ENCODE data around the gene DGCR8. TPM values are rescaled to one million over a fixed set of nuclear protein-coding genes. Genes with fewer than 3 reads are reported as not detected.

The DGCR8 gene
- total RNA-seq, 1 donor from 2014 or later: 29.5 TPM

DNA sequence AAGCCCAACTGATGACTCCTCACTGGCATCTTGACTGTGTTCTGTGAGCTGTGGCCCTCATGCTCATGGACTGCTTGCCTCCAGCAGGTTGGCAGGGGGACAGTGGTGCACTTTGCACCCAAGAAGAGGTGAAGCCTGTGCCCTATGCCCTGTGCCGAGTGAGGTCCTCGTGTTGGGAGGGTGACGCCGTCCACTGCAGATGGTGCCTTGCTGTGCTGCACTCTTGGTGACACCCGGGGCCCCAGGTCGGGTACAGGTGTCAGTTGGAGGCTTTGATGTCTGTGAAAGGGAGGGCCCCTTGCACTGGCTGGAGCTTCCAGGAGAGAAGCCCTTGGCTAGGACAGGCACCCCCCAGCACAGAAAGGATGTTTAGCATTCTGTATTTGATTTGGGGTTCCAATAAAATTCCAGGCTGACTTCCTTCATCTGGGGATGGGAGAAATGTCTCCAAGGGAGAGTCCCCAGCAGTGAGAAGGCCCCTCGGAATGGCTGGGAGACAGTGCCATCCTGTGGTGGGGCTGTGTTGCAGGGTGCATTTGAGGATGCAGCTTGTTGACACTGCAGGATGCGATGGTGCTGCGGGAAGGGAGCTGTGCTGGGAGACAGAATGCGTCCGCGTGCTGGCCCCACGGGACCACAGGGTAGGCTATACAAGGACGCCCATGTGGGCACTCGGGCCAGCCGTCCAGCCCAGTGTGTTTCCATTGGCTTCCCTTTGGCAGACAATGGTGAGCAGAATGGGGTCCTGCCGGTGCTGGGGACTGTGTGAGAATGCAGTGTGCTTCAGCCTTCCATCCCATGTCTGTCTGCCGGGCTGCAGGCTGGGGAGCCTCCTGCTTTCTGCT, 49.1 kb downstream of the DGCR8 start:
- DNase-seq: no peak
- Histone ChIP-seq H3K27me3 (ENCODE audit: low read depth) (no peaks in the 10 kb centered on the region), H3K4me3 (no peak overlapping the region), H3K27ac (no peak overlapping the region), H3K36me3 (peaks cover 33% of the 10 kb centered on the region), H3K9me3 (no peaks in the 10 kb centered on the region), H3K4me1 (peaks cover 25% of the 10 kb centered on the region)
- intact Hi-C loops (cut with DNase I): no loop called here
- no peak for ATAC-seq
- TF ChIP-seq, protein P1, sequence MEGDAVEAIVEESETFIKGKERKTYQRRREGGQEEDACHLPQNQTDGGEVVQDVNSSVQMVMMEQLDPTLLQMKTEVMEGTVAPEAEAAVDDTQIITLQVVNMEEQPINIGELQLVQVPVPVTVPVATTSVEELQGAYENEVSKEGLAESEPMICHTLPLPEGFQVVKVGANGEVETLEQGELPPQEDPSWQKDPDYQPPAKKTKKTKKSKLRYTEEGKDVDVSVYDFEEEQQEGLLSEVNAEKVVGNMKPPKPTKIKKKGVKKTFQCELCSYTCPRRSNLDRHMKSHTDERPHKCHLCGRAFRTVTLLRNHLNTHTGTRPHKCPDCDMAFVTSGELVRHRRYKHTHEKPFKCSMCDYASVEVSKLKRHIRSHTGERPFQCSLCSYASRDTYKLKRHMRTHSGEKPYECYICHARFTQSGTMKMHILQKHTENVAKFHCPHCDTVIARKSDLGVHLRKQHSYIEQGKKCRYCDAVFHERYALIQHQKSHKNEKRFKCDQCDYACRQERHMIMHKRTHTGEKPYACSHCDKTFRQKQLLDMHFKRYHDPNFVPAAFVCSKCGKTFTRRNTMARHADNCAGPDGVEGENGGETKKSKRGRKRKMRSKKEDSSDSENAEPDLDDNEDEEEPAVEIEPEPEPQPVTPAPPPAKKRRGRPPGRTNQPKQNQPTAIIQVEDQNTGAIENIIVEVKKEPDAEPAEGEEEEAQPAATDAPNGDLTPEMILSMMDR (IDR thresholded peaks at IDR 0.05): no peak

DNA sequence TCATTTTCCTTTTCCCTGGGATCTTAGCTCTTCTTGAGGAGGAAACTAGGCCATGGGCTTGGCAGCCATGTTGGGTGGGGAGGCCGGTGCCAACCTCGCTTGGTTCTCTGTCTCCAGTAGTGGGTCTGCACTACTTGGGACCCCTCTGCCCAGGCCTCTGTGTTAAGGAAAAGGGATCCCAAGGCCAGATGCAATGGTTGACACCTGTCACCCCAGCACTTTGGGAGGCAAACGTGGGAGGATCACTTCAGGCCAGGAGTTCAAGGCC, 49.6 kb downstream of the DGCR8 start:
- no peak overlapping the region for H3K27ac ChIP-seq
- no peak for ATAC-seq
- intact Hi-C loops (cut with DNase I): no loop called here
- H3K27me3 ChIP-seq (ENCODE audit: low read depth): no peaks in the 10 kb centered on the region
- no peak overlapping the region for H3K4me3 ChIP-seq
- H3K9me3 ChIP-seq: no peaks in the 10 kb centered on the region
- TF ChIP-seq, protein P1 (IDR thresholded peaks at IDR 0.05): no peak
- DNase-seq: no peak
- H3K36me3 ChIP-seq: peaks cover 30% of the 10 kb centered on the region
- peaks cover 30% of the 10 kb centered on the region for H3K4me1 ChIP-seq

DNA sequence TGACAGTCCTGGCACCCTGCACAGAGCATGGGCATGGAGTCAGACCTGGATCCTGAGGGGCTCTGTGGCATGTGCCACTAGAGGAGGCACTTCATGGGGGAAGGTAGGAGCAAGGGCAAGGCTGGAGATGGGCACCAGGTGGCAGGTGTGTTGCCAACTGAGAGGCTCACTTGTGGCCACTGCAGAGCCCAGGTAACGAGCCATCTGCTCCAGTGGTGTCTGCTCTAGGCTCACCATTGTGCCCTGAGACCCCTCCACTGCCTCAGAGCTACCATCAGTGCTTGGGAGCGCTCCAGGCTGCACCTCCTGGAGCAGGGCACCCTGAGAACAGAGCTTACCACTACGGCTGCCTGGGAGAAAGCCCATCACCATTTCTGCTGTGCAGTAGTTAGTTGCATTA, 50.3 kb downstream of the DGCR8 start:
- TF ChIP-seq, protein P1 (IDR thresholded peaks at IDR 0.05): no peak
- ATAC-seq (no peak), DNase-seq (no peak)
- H3K4me1 ChIP-seq: peaks cover 36% of the 10 kb centered on the region
- H3K9me3 ChIP-seq: no peaks in the 10 kb centered on the region
- peak overlapping the region; percentile 92 for H3K4me3 ChIP-seq
- no peaks in the 10 kb centered on the region for H3K27me3 ChIP-seq (ENCODE audit: low read depth)
- H3K36me3 ChIP-seq: peaks cover 24% of the 10 kb centered on the region
- intact Hi-C loops (cut with DNase I): no loop called here
- peak overlapping the region; percentile 95 for H3K27ac ChIP-seq

DNA sequence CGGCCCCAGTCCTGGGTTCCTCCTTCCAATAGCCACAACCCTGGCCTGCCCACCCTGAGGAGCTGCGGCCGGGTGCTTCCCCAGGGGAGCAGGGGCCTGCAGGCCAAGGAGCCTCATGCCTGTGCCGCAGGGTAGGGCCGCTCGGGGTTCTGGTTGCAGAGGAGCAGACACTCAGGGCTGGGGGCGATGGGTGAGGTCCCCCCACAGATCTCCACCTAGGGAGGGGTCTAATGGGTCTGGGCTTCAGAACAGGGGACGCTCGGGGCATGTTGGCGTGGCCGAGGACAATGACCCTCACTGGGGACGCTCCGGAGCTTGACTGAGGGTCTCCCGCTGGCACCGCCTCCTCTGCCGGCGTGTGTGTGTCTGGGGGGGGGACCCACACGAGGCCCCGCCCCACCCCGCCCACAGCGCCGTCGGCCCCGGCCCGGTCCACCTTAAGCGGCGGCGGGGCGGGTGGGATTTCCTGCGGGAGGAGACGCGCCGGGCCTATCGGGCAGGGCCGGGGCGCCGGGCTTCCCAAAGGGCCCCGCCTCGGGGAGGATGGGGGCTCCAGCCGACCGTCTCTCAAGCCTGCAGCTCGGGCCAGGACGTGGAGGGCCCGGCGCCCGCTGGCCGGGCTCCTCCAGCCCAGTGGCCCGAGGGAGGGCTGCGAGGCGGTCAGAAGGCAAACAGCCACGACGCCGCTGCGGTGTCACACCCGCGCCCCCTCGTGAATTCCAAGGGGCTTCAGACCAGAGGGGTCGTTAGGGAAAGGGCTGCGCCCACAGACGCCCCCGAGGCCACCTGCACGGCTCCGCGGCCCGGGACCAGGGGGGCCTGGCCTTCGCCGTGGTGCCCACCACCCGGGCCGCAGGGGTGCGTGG, 50.9 kb downstream of the DGCR8 start:
- peak overlapping the region; percentile 95 for H3K27ac ChIP-seq
- ATAC-seq: peak; percentile 91 to 95
- no peaks in the 10 kb centered on the region for H3K9me3 ChIP-seq
- DNase-seq: peak; percentile 92
- H3K27me3 ChIP-seq (ENCODE audit: low read depth): no peaks in the 10 kb centered on the region
- TF ChIP-seq, protein P1 (IDR thresholded peaks at IDR 0.05): no peak
- intact Hi-C loops (cut with DNase I): no loop called here
- H3K36me3 ChIP-seq: peaks cover 17% of the 10 kb centered on the region
- peaks cover 42% of the 10 kb centered on the region for H3K4me1 ChIP-seq
- H3K4me3 ChIP-seq: peak overlapping the region; percentile 92

DNA sequence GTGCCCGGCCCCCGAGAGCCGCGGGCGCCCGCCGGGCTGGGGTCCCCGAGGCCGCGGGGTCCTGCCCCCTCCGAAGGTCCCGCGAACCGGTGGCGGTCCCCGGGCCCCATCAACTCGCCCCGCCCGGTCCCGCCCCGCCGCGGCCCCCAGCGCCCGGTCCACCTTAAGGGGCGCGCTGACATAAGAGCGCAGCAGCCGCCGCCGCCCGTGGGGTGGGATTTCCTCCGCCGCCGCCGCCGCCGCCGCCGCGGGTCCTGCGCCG, 51.5 kb downstream of the DGCR8 start, which contains the start of gene ZDHHC8:
ZDHHC8 (plus strand) TSS at position 208 of the 262 bp plus-strand sequence. CDS start 144 bp downstream, outside the sequence.
- peaks cover 12% of the 10 kb centered on the region for H3K36me3 ChIP-seq
- intact Hi-C loops (cut with DNase I): no loop called here
- ATAC-seq (peak; percentile 60 to 82), DNase-seq (no peak)
- TF ChIP-seq, protein P1 (IDR thresholded peaks at IDR 0.05): no peak
- peaks cover 47% of the 10 kb centered on the region for H3K4me1 ChIP-seq
- H3K9me3 ChIP-seq: no peaks in the 10 kb centered on the region
- H3K27ac ChIP-seq: peak within 1 kb of the TSS; percentile 95
- peak within 1 kb of the TSS; percentile 93 for H3K4me3 ChIP-seq
- H3K27me3 ChIP-seq (ENCODE audit: low read depth): no peaks in the 10 kb centered on the region
